Bone marrow (tissue), 2 donors: ENCODE data around the gene ETV7.

Source experiments
- DNase-seq, 2 donors: peaks; one replicate each; lab custom pipeline; 2025; lab: John Stamatoyannopoulos, UW

Gene ETV7

GRCh38 chr6:36383606-36384005 is 3.9 kb downstream of the ETV7 start:
- no peak for DNase-seq

GRCh38 chr6:36382976-36383375 is 4.5 kb downstream of the ETV7 start:
- no peak for DNase-seq

GRCh38 chr6:36381502-36382389 is 5.7 kb downstream of the ETV7 start:
- no peak for DNase-seq

GRCh38 chr6:36380166-36380565 is 7.3 kb downstream of the ETV7 start:
- no peak for DNase-seq

- no peak for DNase-seq
Measured at GRCh38 chr6:36378936-36379335, 8.5 kb downstream of the ETV7 start.

- no peak for DNase-seq
Measured at GRCh38 chr6:36378243-36378920, 9.1 kb downstream of the ETV7 start.

- DNase-seq = no peak
Measured at GRCh38 chr6:36377594-36377993, 9.9 kb downstream of the ETV7 start.

GRCh38 chr6:36376742-36377141 is 10.7 kb downstream of the ETV7 start:
- no peak for DNase-seq

- DNase-seq = no peak
Measured at GRCh38 chr6:36376183-36376582, 11.3 kb downstream of the ETV7 start.

GRCh38 chr6:36375644-36376155 is 11.8 kb downstream of the ETV7 start:
- no peak for DNase-seq

- DNase-seq = no peak
Measured at GRCh38 chr6:36374972-36375371, 12.5 kb downstream of the ETV7 start.

- no peak for DNase-seq
Measured at GRCh38 chr6:36374194-36374593, 13.3 kb downstream of the ETV7 start.

GRCh38 chr6:36373368-36374019 is 14.0 kb downstream of the ETV7 start:
- no peak for DNase-seq

- DNase-seq = no peak
Measured at GRCh38 chr6:36372088-36372487, 15.4 kb downstream of the ETV7 start.

- DNase-seq = no peak
Measured at GRCh38 chr6:36371211-36371610, 16.3 kb downstream of the ETV7 start.

- DNase-seq = no peak
Measured at GRCh38 chr6:36370638-36371037, 16.8 kb downstream of the ETV7 start.

- DNase-seq = no peak
Measured at GRCh38 chr6:36368921-36369865, 18.3 kb downstream of the ETV7 start.

- no peak for DNase-seq
Measured at GRCh38 chr6:36368421-36368820, 19.0 kb downstream of the ETV7 start.

GRCh38 chr6:36367743-36368142 is 19.7 kb downstream of the ETV7 start:
- no peak for DNase-seq

- DNase-seq = no peak
Measured at GRCh38 chr6:36364669-36365479, 22.6 kb downstream of the ETV7 start.
